Karpas-422 (cell line): ENCODE data around the gene PRKG1. TPM values are rescaled to one million over a fixed set of nuclear protein-coding genes. Genes with fewer than 3 reads are reported as not detected.

Source experiments
- DNase-seq: peaks from one replicate; pipeline ENCODE4 v3.0.0-alpha.2; 2015
- H2AFZ ChIP-seq: fragments of 200-600 bp; sonication (generic); 2 replicates; pipeline ENCODE4 v1.6.1; 2014; ENCODE audit warnings: antibody characterized with exemption, low read length, mixed read lengths
- H3K27ac ChIP-seq: fragments of 200-600 bp; sonication (generic); 2 replicates; pipeline ENCODE4 v1.5.1; 2014; ENCODE audit warnings: mild to moderate bottlenecking, low read length, moderate library complexity
- H3K27me3 ChIP-seq: fragments of 200-600 bp; sonication (generic); 2 replicates; pipeline ENCODE4 v1.6.1; 2014; ENCODE audit warnings: low read length, mixed read lengths
- H3K36me3 ChIP-seq: fragments of 200-600 bp; sonication (generic); 2 replicates; pipeline ENCODE4 v1.6.1; 2014; ENCODE audit warnings: low read length, mixed read lengths; ENCODE audit not compliant: insufficient read depth
- H3K4me1 ChIP-seq: fragments of 200-600 bp; sonication (generic); 2 replicates; pipeline ENCODE4 v1.6.1; 2014; ENCODE audit warnings: mild to moderate bottlenecking, low read length, mixed read lengths
- H3K4me2 ChIP-seq: fragments of 200-600 bp; sonication (generic); 2 replicates; pipeline ENCODE4 v1.6.1; 2014; ENCODE audit warnings: low read length, low read depth, mild to moderate bottlenecking; ENCODE audit not compliant: poor library complexity, severe bottlenecking
- H3K4me3 ChIP-seq: fragments of 200-600 bp; sonication (generic); 2 replicates; pipeline ENCODE4 v1.5.1; 2014; ENCODE audit warnings: mild to moderate bottlenecking, antibody characterized with exemption, low read length, mixed read lengths
- H3K79me2 ChIP-seq: fragments of 200-600 bp; sonication (generic); 2 replicates; pipeline ENCODE4 v1.6.1; 2014; ENCODE audit warnings: mild to moderate bottlenecking, low read length, mixed read lengths
- H3K9ac ChIP-seq: fragments of 200-600 bp; sonication (generic); 2 replicates; pipeline ENCODE4 v1.6.0; 2014; ENCODE audit warnings: low read length
- H3K9me2 ChIP-seq: fragments of 200-600 bp; sonication (generic), shearing (Covaris generic); replicated peaks from 2 replicates; pipeline ENCODE4 v1.6.0; 2014; ENCODE audit warnings: mild to moderate bottlenecking, low read length, moderate library complexity; ENCODE audit not compliant: insufficient read depth
- H3K9me3 ChIP-seq: fragments of 300-700, 200-600 bp; sonication (generic); 2 replicates; pipeline ENCODE4 v1.6.1; 2014; ENCODE audit warnings: low read length, mixed read lengths
- H4K20me1 ChIP-seq: fragments of 200-600 bp; sonication (generic); 2 replicates; pipeline ENCODE4 v1.6.1; 2014; ENCODE audit warnings: mild to moderate bottlenecking, antibody characterized with exemption, low read length, low read depth; ENCODE audit not compliant: insufficient read depth
- total RNA-seq: library from RNA; depleted of rRNA; stranded (reverse); fragments of >200 nt; shearing (Covaris generic); gene quantifications from 2 replicates; pipeline ENCODE4 v1.2.3, GENCODE V29; 2014; ENCODE audit warnings: low replicate concordance

The PRKG1 gene
- total RNA-seq, 1 experiment from 2014 or later: not detected

- Histone ChIP-seq H3K36me3 (no peaks in the 10 kb centered on the region), H3K9me2 (no peaks in the 10 kb centered on the region), H3K27me3 (no peaks in the 10 kb centered on the region), H3K9ac (no peak overlapping the region), H3K4me1 (no peaks in the 10 kb centered on the region), H3K79me2 (no peaks in the 10 kb centered on the region), H3K27ac (no peak overlapping the region), H3K9me3 (no peaks in the 10 kb centered on the region), H4K20me1 (no peaks in the 10 kb centered on the region), H3K4me2 (no peak overlapping the region), H2AFZ (no peak overlapping the region), H3K4me3 (no peak overlapping the region)
- DNase-seq: no peak
These were observed 238.5 kb downstream of the PRKG1 start for GRCh38 chr10:51312817-51313216.

DNA sequence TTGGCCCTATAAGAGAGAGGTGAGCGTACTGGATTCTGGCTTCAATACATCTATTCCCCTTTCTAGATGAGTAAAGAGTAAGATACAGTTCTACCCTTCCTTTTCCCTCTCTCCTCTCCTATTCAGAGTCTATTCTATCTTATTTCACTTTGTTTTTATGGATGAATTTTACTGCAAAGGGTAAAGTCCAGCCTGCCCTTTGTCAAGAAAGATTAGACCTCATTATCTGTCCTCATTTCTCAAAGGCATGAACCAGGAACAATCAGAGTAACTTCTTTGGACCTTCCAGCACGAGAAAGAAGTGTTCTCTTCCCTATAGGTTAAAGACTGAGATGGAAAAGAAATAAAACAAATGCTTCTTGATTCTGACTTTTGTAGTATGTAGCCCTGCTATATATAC lies 239.0 kb downstream of the PRKG1 start:
- no peaks in the 10 kb centered on the region for H3K79me2 ChIP-seq
- H3K9me3 ChIP-seq: no peaks in the 10 kb centered on the region
- no peak overlapping the region for H3K4me3 ChIP-seq
- no peak overlapping the region for H2AFZ ChIP-seq
- H3K4me1 ChIP-seq: no peaks in the 10 kb centered on the region
- H3K4me2 ChIP-seq: no peak overlapping the region
- no peaks in the 10 kb centered on the region; the same call in 1 of the 2 replicates for H3K9me2 ChIP-seq
- no peak overlapping the region for H3K27ac ChIP-seq
- no peaks in the 10 kb centered on the region for H4K20me1 ChIP-seq
- H3K9ac ChIP-seq: no peak overlapping the region
- DNase-seq: no peak
- H3K27me3 ChIP-seq: no peaks in the 10 kb centered on the region
- H3K36me3 ChIP-seq: no peaks in the 10 kb centered on the region

- DNase-seq: no peak
- Histone ChIP-seq H2AFZ (no peak overlapping the region), H3K27ac (no peak overlapping the region), H3K4me2 (no peak overlapping the region), H3K79me2 (no peaks in the 10 kb centered on the region), H3K9me3 (no peaks in the 10 kb centered on the region), H3K27me3 (no peaks in the 10 kb centered on the region), H3K9ac (no peak overlapping the region), H3K36me3 (no peaks in the 10 kb centered on the region), H3K4me1 (no peaks in the 10 kb centered on the region), H4K20me1 (no peaks in the 10 kb centered on the region), H3K9me2 (no peaks in the 10 kb centered on the region; the same call in 1 of the 2 replicates), H3K4me3 (no peak overlapping the region)
These were observed 239.6 kb downstream of the PRKG1 start for GRCh38 chr10:51313773-51314478.

GRCh38 chr10:51314481-51314880 lies 240.2 kb downstream of the PRKG1 start:
- Histone ChIP-seq H3K9me2 (no peaks in the 10 kb centered on the region; the same call in 1 of the 2 replicates), H3K79me2 (no peaks in the 10 kb centered on the region), H3K4me1 (no peaks in the 10 kb centered on the region), H3K27ac (no peak overlapping the region), H3K4me2 (no peak overlapping the region), H3K36me3 (no peaks in the 10 kb centered on the region), H4K20me1 (no peaks in the 10 kb centered on the region), H2AFZ (no peak overlapping the region), H3K9ac (no peak overlapping the region), H3K4me3 (no peak overlapping the region), H3K9me3 (no peaks in the 10 kb centered on the region), H3K27me3 (no peaks in the 10 kb centered on the region)
- DNase-seq: no peak

GRCh38 chr10:51318399-51319172 lies 244.3 kb downstream of the PRKG1 start:
- no peaks in the 10 kb centered on the region for H3K79me2 ChIP-seq

GRCh38 chr10:51319173-51319435 lies 244.8 kb downstream of the PRKG1 start:
- H3K79me2 ChIP-seq: no peaks in the 10 kb centered on the region
- no peak overlapping the region for H2AFZ ChIP-seq
- H3K4me3 ChIP-seq: no peak overlapping the region
- no peak overlapping the region for H3K27ac ChIP-seq
- no peaks in the 10 kb centered on the region for H4K20me1 ChIP-seq
- no peaks in the 10 kb centered on the region for H3K27me3 ChIP-seq
- DNase-seq: no peak
- H3K4me1 ChIP-seq: no peaks in the 10 kb centered on the region
- no peak overlapping the region for H3K9ac ChIP-seq
- no peaks in the 10 kb centered on the region for H3K9me3 ChIP-seq
- H3K4me2 ChIP-seq: no peak overlapping the region
- H3K36me3 ChIP-seq: no peaks in the 10 kb centered on the region
- no peaks in the 10 kb centered on the region; the same call in 1 of the 2 replicates for H3K9me2 ChIP-seq

More at GRCh38 chr10:51318399-51319172, 244.3 kb downstream of the PRKG1 start:
- Histone ChIP-seq H4K20me1 (no peaks in the 10 kb centered on the region), H3K9me3 (no peaks in the 10 kb centered on the region), H3K27me3 (no peaks in the 10 kb centered on the region), H3K4me2 (no peak overlapping the region), H3K9ac (no peak overlapping the region), H3K4me3 (no peak overlapping the region), H2AFZ (no peak overlapping the region), H3K36me3 (no peaks in the 10 kb centered on the region), H3K27ac (no peak overlapping the region), H3K4me1 (no peaks in the 10 kb centered on the region), H3K9me2 (no peaks in the 10 kb centered on the region; the same call in 1 of the 2 replicates)
- no peak for DNase-seq

DNA sequence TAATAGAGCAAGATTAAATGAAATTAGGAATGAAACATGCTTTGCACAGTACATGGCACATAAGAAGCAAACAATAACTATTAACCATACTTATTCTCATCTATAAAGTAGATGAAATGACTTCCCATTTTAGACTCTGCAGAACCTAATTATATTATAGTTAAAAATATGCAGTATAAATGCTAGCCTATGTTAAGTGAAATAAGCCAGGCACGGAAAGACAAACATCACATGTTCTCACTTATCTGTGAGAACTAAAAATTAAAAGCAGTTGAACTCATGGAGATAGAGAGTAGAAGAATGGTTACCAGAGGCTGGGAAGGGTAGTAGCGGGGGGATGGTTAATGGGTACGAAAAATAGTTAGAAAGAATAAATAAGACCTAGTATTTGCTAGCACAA lies 247.0 kb downstream of the PRKG1 start:
- no peaks in the 10 kb centered on the region for H4K20me1 ChIP-seq
- H3K36me3 ChIP-seq: no peaks in the 10 kb centered on the region
- H3K4me2 ChIP-seq: no peak overlapping the region
- H3K4me1 ChIP-seq: no peaks in the 10 kb centered on the region
- H3K79me2 ChIP-seq: no peaks in the 10 kb centered on the region
- DNase-seq: no peak
- H2AFZ ChIP-seq: no peak overlapping the region
- 0 out of 2 replicates have a peak, but pooled peaks cover 3% of the 10 kb centered on the region for H3K9me3 ChIP-seq
- H3K27me3 ChIP-seq: no peaks in the 10 kb centered on the region
- H3K9ac ChIP-seq: no peak overlapping the region
- no peaks in the 10 kb centered on the region; the same call in 1 of the 2 replicates for H3K9me2 ChIP-seq
- no peak overlapping the region for H3K27ac ChIP-seq
- H3K4me3 ChIP-seq: no peak overlapping the region

DNA sequence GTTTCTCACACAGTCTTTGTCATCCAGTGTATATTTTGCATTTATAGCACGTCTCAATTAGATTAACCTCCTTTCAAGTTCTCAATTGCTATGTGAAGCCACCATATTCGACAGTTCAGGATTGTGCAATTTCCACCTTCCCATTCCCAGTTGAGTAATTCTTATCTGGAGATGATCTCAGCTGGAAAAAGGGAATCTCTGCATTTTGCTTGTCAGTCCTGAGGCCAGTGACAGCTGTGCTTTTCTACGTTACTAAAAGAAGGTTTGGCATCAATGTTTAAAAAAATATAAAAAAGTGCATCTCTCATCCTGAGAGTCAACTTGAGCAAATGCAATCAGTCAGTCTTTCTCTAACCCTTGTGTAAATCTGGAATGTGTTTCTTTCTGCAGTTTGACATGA lies 247.7 kb downstream of the PRKG1 start:
- H3K36me3 ChIP-seq: no peaks in the 10 kb centered on the region
- no peak overlapping the region for H3K9ac ChIP-seq
- no peaks in the 10 kb centered on the region for H3K79me2 ChIP-seq
- H3K9me2 ChIP-seq: no peaks in the 10 kb centered on the region; the same call in 1 of the 2 replicates
- no peak for DNase-seq
- H3K9me3 ChIP-seq: 0 out of 2 replicates have a peak, but pooled peaks cover 3% of the 10 kb centered on the region
- H3K4me1 ChIP-seq: no peaks in the 10 kb centered on the region
- H3K4me2 ChIP-seq: no peak overlapping the region
- no peak overlapping the region for H2AFZ ChIP-seq
- no peaks in the 10 kb centered on the region for H4K20me1 ChIP-seq
- H3K4me3 ChIP-seq: no peak overlapping the region
- no peak overlapping the region for H3K27ac ChIP-seq
- no peaks in the 10 kb centered on the region for H3K27me3 ChIP-seq
